Caco-2 (cell line): ENCODE data around the gene OSR1. TPM values are rescaled to one million over a fixed set of nuclear protein-coding genes. Genes with fewer than 3 reads are reported as not detected.

Experiments used
- BruUV-seq: library from RNA; stranded (reverse); fragments of 400-500 nt; replicated peaks from 2 replicates; lab custom pipeline; 2021; lab: Mats Ljungman, UMichigan
- CTCF ChIA-PET: fragments of 300-600 bp; sonication (Branson Sonifier 250); formaldehyde crosslinking; loops from one replicate; lab custom pipeline; 2022; ENCODE audit warnings: antibody characterized with exemption; lab: Charles Lee
- POLR2A ChIA-PET: fragments of 300-600 bp; sonication (Branson Sonifier 250); formaldehyde crosslinking; loops from one replicate; lab custom pipeline; 2022; ENCODE audit warnings: antibody characterized with exemption; lab: Charles Lee
- DNase-seq, 2 experiments: peaks; one replicate each; pipeline versions ENCODE4 v3.0.0 to v3.0.0-alpha.2; 2020 to 2022
- H3K27me3 ChIP-seq: replicated peaks from 2 replicates; pipeline ENCODE4 v1.6.0; 2011; ENCODE audit warnings: low read length; ENCODE audit not compliant: control insufficient read depth, insufficient read depth
- H3K36me3 ChIP-seq: 2 replicates; pipeline ENCODE4 v1.5.1; 2011; ENCODE audit warnings: low read length; ENCODE audit not compliant: control insufficient read depth, insufficient read depth
- H3K4me1 ChIP-seq: fragments of 250-450 bp; sonication (Bioruptor Pico); 2 replicates; pipeline ENCODE4 v1.5.1; 2020; ENCODE audit warnings: mild to moderate bottlenecking
- H3K4me3 ChIP-seq: 2 replicates; pipeline ENCODE4 v1.5.1; 2011; ENCODE audit warnings: low read depth, mild to moderate bottlenecking, control low read depth, low read length
- H3K9me3 ChIP-seq: fragments of 250-450 bp; sonication (Bioruptor Pico); 2 replicates; pipeline ENCODE4 v1.5.1; 2020; ENCODE audit warnings: mild to moderate bottlenecking, moderate library complexity
- H3K27ac Mint-ChIP-seq: one replicate; pipeline ENCODE4 v1.8.0; 2022; ENCODE audit warnings: mixed read lengths; ENCODE audit not compliant: unreplicated experiment
- H3K27me3 Mint-ChIP-seq: one replicate; pipeline ENCODE4 v1.8.0; 2022; ENCODE audit warnings: mixed read lengths; ENCODE audit not compliant: insufficient read depth, unreplicated experiment
- H3K36me3 Mint-ChIP-seq: one replicate; pipeline ENCODE4 v1.8.0; 2022; ENCODE audit warnings: mild to moderate bottlenecking, mixed read lengths; ENCODE audit not compliant: insufficient read depth, unreplicated experiment
- H3K4me1 Mint-ChIP-seq: one replicate; pipeline ENCODE4 v1.8.0; 2022; ENCODE audit warnings: low read depth, mixed read lengths; ENCODE audit not compliant: unreplicated experiment
- H3K4me3 Mint-ChIP-seq: one replicate; pipeline ENCODE4 v1.8.0; 2022; ENCODE audit warnings: mild to moderate bottlenecking, moderate library complexity, mixed read lengths; ENCODE audit not compliant: unreplicated experiment
- H3K9me3 Mint-ChIP-seq: one replicate; pipeline ENCODE4 v1.8.0; 2022; ENCODE audit warnings: mixed read lengths; ENCODE audit not compliant: unreplicated experiment
- CTCF ChIP-seq, 2 experiments: fragments of 200-600 bp in 1 of 2; IDR thresholded peaks; 1 replicate in 1 of 2; 2 replicates in 1 of 2; pipeline versions ENCODE4 v1.5.1 to v1.8.0; 2011 to 2022; ENCODE audit warnings: antibody characterized with exemption in 1 of 2, control low read depth in 1 of 2, inconsistent platforms in 1 of 2, low read depth in 1 of 2, low read length in 1 of 2, mild to moderate bottlenecking in 1 of 2, moderate library complexity in 1 of 2; ENCODE audit not compliant: insufficient read depth in 1 of 2, severe bottlenecking in 1 of 2, unreplicated experiment in 1 of 2
- intact Hi-C: fragments of 100-400 bp; cut with micrococcal nuclease; formaldehyde crosslinking; loops from one replicate; pipeline ENCODE4 v1.10.0; 2022; ENCODE audit not compliant: unreplicated experiment
- total RNA-seq: library from RNA; stranded (reverse); gene quantifications from 2 replicates; pipeline ENCODE4 v1.2.3, GENCODE V29; 2022

The OSR1 gene
- total RNA-seq, 1 experiment from 2014 or later, result 3.2 TPM

GRCh38 chr2:19348692-19349091 is 9.7 kb downstream of the OSR1 start:
- no peak for TF ChIP-seq CTCF (IDR thresholded peaks at IDR 0.05; ENCODE audit: insufficient read depth in 1 of 2, low read depth in 1 of 2, low read length in 1 of 2, severe bottlenecking in 1 of 2, unreplicated experiment in 1 of 2)
- Mint-ChIP-seq H3K27me3 (no peaks in the 10 kb centered on the region), H3K4me3 (peak overlapping the region; percentile 98), H3K36me3 (peaks cover 12% of the 10 kb centered on the region), H3K9me3 (no peaks in the 10 kb centered on the region), H3K4me1 (no peaks in the 10 kb centered on the region), H3K27ac (peak overlapping the region; percentile 98)
- no peaks in the 10 kb centered on the region for H3K9me3 ChIP-seq
- intact Hi-C loops, result loop anchor here (2.0 to 5.0 kb wide), 2 partner anchors 208 to 516 kb away; no protein-coding TSS in a partner anchor
- CTCF ChIA-PET, result no interaction called here
- no peak for DNase-seq
- H3K4me3 ChIP-seq, result peak overlapping the region; percentile 88
- H3K4me1 ChIP-seq, result no peaks in the 10 kb centered on the region
- H3K36me3 ChIP-seq, result no peaks in the 10 kb centered on the region
- BruUV-seq, result no TSS peak
- H3K27me3 ChIP-seq, result no peaks in the 10 kb centered on the region
- POLR2A ChIA-PET, result no interaction called here

GRCh38 chr2:19347619-19348562 is 10.5 kb downstream of the OSR1 start:
- Histone ChIP-seq H3K4me3 (peak overlapping the region; percentile 88), H3K27me3 (no peaks in the 10 kb centered on the region), H3K9me3 (no peaks in the 10 kb centered on the region), H3K36me3 (no peaks in the 10 kb centered on the region), H3K4me1 (no peaks in the 10 kb centered on the region)
- Mint-ChIP-seq H3K27me3 (no peaks in the 10 kb centered on the region), H3K27ac (peak overlapping the region; percentile 98), H3K36me3 (peaks cover 12% of the 10 kb centered on the region), H3K4me3 (peak overlapping the region; percentile 98), H3K4me1 (no peaks in the 10 kb centered on the region), H3K9me3 (no peaks in the 10 kb centered on the region)
- ChIA-PET POLR2A (interaction anchor here (0.6 to 1.2 kb wide), 6 partner anchors 10 to 248 kb away, joined by 3 to 12 read pairs (median 3); partner anchors contain the start of gene OSR1), CTCF (interaction anchor here (0.6 to 1.2 kb wide), 4 partner anchors 10 to 1406 kb away, joined by 3 to 10 read pairs (median 3); partner anchors contain the start of gene OSR1)
- intact Hi-C loops, result loop anchor here (2.0 to 5.0 kb wide), 2 partner anchors 207 to 516 kb away; no protein-coding TSS in a partner anchor
- peak; percentile 97 to 98 for DNase-seq
- BruUV-seq, result TSS peak; percentile 78
- no peak for TF ChIP-seq CTCF (IDR thresholded peaks at IDR 0.05; ENCODE audit: insufficient read depth in 1 of 2, low read depth in 1 of 2, low read length in 1 of 2, severe bottlenecking in 1 of 2, unreplicated experiment in 1 of 2)

GRCh38 chr2:19346983-19347618 is 11.3 kb downstream of the OSR1 start:
- H3K9me3 ChIP-seq, result no peaks in the 10 kb centered on the region
- Mint-ChIP-seq H3K27ac (peak overlapping the region; percentile 98), H3K36me3 (peaks cover 12% of the 10 kb centered on the region), H3K4me3 (peak overlapping the region; percentile 98), H3K27me3 (no peaks in the 10 kb centered on the region), H3K4me1 (no peaks in the 10 kb centered on the region), H3K9me3 (no peaks in the 10 kb centered on the region)
- no peak for TF ChIP-seq CTCF (IDR thresholded peaks at IDR 0.05; ENCODE audit: insufficient read depth in 1 of 2, low read depth in 1 of 2, low read length in 1 of 2, severe bottlenecking in 1 of 2, unreplicated experiment in 1 of 2)
- CTCF ChIA-PET, result interaction anchor here (0.6 to 1.2 kb wide), 3 partner anchors 11 to 713 kb away, joined by 3 to 10 read pairs (median 3); partner anchors contain the start of gene OSR1
- intact Hi-C loops, result loop anchor here (5.0 kb wide), 1 partner anchor 515 kb away; no protein-coding TSS in a partner anchor
- no peak for DNase-seq
- H3K27me3 ChIP-seq, result no peaks in the 10 kb centered on the region
- no peaks in the 10 kb centered on the region for H3K4me1 ChIP-seq
- H3K36me3 ChIP-seq, result no peaks in the 10 kb centered on the region
- peak overlapping the region; percentile 88 for H3K4me3 ChIP-seq
- POLR2A ChIA-PET, result interaction anchor here (0.6 to 1.2 kb wide), 6 partner anchors 9 to 247 kb away, joined by 3 to 12 read pairs (median 3); partner anchors contain the start of gene OSR1
- no TSS peak for BruUV-seq
